ENCODE results near the gene NCKAP5.

Gene NCKAP5

GRCh38 chr2:133598769-133599168 is 30.5 kb upstream of the NCKAP5 start:
- Histone ChIP-seq H4K20me1 (ENCODE audit: insufficient read depth, low read length) (no peaks in the 10 kb centered on the region), H3F3A (ENCODE audit: insufficient read depth, low read length) (no peaks in the 10 kb centered on the region), H3K4me2 (ENCODE audit: low read length) (no peak overlapping the region), H3K9ac (ENCODE audit: low read length) (no peak overlapping the region), H3K9me3 (ENCODE audit: low read length) (no peaks in the 10 kb centered on the region), H3K27ac (ENCODE audit: low read depth, low read length, poor library complexity, severe bottlenecking) (no peak overlapping the region), H2AFZ (ENCODE audit: low read length) (no peak overlapping the region), H3K9me2 (ENCODE audit: low read depth, low read length) (no peaks in the 10 kb centered on the region), H3K27me3 (ENCODE audit: insufficient read depth, low read length) (no peaks in the 10 kb centered on the region), H3K4me1 (ENCODE audit: insufficient read depth, low read length, severe bottlenecking) (no peaks in the 10 kb centered on the region), H3K36me3 (ENCODE audit: insufficient read depth, low read length) (no peaks in the 10 kb centered on the region), H3K79me2 (ENCODE audit: insufficient read depth, low read length) (no peaks in the 10 kb centered on the region), H3K4me3 (ENCODE audit: low read depth, low read length, poor library complexity, severe bottlenecking) (no peak overlapping the region)
- TF ChIP-seq CTCF (IDR thresholded peaks at IDR 0.05; ENCODE audit: low read length) (no peak), EZH2 (IDR thresholded peaks at IDR 0.05; ENCODE audit: borderline replicate concordance, low read length) (no peak)

- TF ChIP-seq EZH2 (IDR thresholded peaks at IDR 0.05; ENCODE audit: borderline replicate concordance, low read length): no peak
- TF ChIP-seq CTCF (IDR thresholded peaks at IDR 0.05; ENCODE audit: low read length): no peak
- Histone ChIP-seq H3K27me3 (ENCODE audit: insufficient read depth, low read length) (no peaks in the 10 kb centered on the region), H3K4me2 (ENCODE audit: low read length) (no peak overlapping the region), H3K27ac (ENCODE audit: low read depth, low read length, poor library complexity, severe bottlenecking) (no peak overlapping the region), H4K20me1 (ENCODE audit: insufficient read depth, low read length) (no peaks in the 10 kb centered on the region), H3K79me2 (ENCODE audit: insufficient read depth, low read length) (no peaks in the 10 kb centered on the region), H2AFZ (ENCODE audit: low read length) (no peak overlapping the region), H3F3A (ENCODE audit: insufficient read depth, low read length) (no peaks in the 10 kb centered on the region), H3K4me3 (ENCODE audit: low read depth, low read length, poor library complexity, severe bottlenecking) (no peak overlapping the region), H3K36me3 (ENCODE audit: insufficient read depth, low read length) (no peaks in the 10 kb centered on the region), H3K9ac (ENCODE audit: low read length) (no peak overlapping the region), H3K9me2 (ENCODE audit: low read depth, low read length) (no peaks in the 10 kb centered on the region), H3K9me3 (ENCODE audit: low read length) (no peaks in the 10 kb centered on the region), H3K4me1 (ENCODE audit: insufficient read depth, low read length, severe bottlenecking) (no peaks in the 10 kb centered on the region)
Observed at GRCh38 chr2:133596701-133597393, 28.6 kb upstream of the NCKAP5 start.

- Histone ChIP-seq H2AFZ (ENCODE audit: low read length) (no peak overlapping the region), H3K4me2 (ENCODE audit: low read length) (no peak overlapping the region), H3K9me2 (ENCODE audit: low read depth, low read length) (no peaks in the 10 kb centered on the region), H3K79me2 (ENCODE audit: insufficient read depth, low read length) (no peaks in the 10 kb centered on the region), H3K36me3 (ENCODE audit: insufficient read depth, low read length) (no peaks in the 10 kb centered on the region), H3K27me3 (ENCODE audit: insufficient read depth, low read length) (no peaks in the 10 kb centered on the region), H3K4me1 (ENCODE audit: insufficient read depth, low read length, severe bottlenecking) (no peaks in the 10 kb centered on the region), H3F3A (ENCODE audit: insufficient read depth, low read length) (no peaks in the 10 kb centered on the region), H3K4me3 (ENCODE audit: low read depth, low read length, poor library complexity, severe bottlenecking) (no peak overlapping the region), H3K9ac (ENCODE audit: low read length) (no peak overlapping the region), H3K27ac (ENCODE audit: low read depth, low read length, poor library complexity, severe bottlenecking) (no peak overlapping the region), H3K9me3 (ENCODE audit: low read length) (no peaks in the 10 kb centered on the region), H4K20me1 (ENCODE audit: insufficient read depth, low read length) (no peaks in the 10 kb centered on the region)
- TF ChIP-seq CTCF (IDR thresholded peaks at IDR 0.05; ENCODE audit: low read length) (no peak), EZH2 (IDR thresholded peaks at IDR 0.05; ENCODE audit: borderline replicate concordance, low read length) (no peak)
Observed at GRCh38 chr2:133591164-133591563, 22.9 kb upstream of the NCKAP5 start.
